SKM-1 (cell line): ENCODE data around the gene SUPT3H.

Experiments
- DNase-seq: peaks from one replicate; lab custom pipeline; 2025; ENCODE audit not compliant: unreplicated experiment; lab: John Stamatoyannopoulos, UW

The SUPT3H gene

DNA sequence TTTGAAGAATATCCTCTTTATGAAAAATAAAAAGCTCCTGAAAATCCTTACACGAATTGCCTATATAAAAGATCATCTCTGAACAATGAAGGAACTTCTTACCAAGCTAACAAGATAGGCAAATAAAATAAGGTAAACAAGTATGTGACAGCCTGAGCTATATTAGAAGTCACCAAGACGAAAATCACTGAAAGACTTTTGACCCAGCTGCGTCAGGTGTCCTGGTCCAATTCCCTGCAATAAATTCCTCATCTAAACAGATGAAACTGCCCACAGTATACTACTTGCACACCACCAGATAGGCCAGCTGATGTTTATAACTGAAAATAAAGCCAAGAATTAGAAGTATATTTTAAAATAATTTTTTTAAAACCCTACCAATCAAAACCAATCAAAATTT is 117.0 kb downstream of the SUPT3H start:
- DNase-seq = no peak

GRCh38 chr6:45256697-45257695 is 120.7 kb downstream of the SUPT3H start:
- DNase-seq = no peak

DNA sequence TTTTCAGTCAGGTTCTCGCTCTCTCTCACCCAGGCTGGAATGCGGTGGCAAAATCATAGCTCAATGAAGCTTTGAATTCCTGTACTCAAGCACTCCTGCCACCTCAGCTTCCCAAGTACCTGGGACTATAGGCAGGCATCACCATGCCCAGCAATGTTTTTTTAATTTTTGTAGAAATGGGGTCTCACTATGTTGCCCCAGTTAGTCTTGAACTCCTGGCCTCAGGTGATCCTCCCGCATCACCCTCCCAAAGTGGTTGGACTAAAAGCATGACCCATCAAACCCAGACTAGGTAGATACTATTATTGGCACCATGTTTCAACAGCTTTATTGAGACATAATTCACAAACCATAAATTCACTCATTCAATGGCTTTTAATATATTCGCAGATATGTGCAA is 122.3 kb downstream of the SUPT3H start:
- no peak for DNase-seq

GRCh38 chr6:45254253-45254652 is 123.5 kb downstream of the SUPT3H start:
- DNase-seq = no peak

DNA sequence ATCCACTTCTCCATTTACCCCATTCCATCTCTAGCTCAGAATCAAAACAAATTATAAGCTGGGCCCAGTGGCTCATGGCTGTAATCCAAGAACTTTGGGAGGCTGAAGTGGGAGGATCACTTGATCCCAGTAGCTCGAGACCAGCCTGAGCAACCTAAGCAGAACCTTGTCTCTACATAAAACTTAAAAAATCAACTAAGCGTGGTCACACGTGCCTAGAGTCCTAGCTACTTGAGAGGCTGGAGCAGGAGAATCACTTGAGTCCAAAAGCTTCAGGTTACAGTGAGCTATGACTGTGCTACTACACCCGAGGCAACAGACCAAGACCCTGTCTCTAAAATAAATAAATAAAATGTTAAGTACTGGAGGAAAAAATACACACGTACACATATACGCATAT is 124.3 kb downstream of the SUPT3H start:
- DNase-seq = no peak

GRCh38 chr6:45231660-45232059 is 146.1 kb downstream of the SUPT3H start:
- DNase-seq = no peak

GRCh38 chr6:45229416-45229815 is 148.3 kb downstream of the SUPT3H start:
- no peak for DNase-seq

DNA sequence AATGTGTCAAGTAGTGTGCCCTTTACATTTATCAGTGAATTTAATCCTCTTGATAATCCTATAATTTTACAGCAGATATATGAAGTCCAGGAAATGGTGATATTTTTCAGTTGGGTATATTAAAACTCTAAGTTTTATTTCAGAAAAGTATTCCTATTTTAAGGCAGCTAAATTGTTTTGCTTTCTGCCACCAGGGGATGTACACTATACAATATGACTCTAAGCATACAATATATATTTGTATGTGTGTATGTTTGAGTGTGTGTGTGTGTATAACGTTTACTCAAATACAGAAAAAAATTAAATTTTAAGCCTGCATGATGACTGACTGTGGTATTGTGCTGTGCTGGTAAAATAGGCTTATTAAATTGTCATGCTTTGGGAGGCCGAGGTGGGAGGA is 151.7 kb downstream of the SUPT3H start:
- no peak for DNase-seq

DNA sequence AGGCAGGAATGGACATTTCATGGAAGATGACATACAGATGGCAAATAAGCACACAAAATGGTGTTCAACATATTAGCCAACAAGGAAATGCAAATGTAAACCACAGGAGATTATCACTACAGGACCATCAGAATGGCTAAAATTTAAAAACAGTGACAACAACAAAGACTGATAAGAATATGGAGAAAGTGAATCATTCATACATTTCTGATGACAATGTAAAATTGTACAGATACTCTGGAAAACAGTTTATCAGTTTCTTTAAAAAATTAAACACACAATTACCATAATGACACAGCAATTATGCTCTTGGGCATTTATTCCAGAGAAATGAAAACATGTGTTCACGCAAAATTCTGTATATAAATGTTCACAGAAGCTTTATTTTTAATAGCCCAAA is 155.4 kb downstream of the SUPT3H start:
- DNase-seq = no peak

DNA sequence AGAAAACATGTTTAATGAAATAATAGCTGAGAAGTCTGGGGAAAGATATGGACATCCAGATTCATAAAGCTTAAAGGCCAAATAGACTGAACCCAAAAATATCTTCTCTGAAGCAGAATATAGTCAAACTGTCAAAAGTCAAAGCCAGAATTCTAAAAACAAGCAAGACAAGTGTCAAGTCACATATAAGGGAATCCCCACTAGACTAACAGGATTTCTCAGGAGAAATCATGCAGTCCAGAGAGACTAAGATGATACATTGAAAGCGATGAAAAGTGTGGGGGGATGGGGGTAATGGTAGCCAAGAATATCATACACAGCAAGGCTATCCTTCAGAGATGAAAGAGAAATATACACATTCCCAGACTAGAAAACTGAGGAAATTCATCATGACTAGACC is 162.0 kb downstream of the SUPT3H start:
- no peak for DNase-seq

GRCh38 chr6:45212976-45213375 is 164.8 kb downstream of the SUPT3H start:
- DNase-seq = no peak

GRCh38 chr6:45209762-45210161 is 168.0 kb downstream of the SUPT3H start:
- DNase-seq = no peak

GRCh38 chr6:45206793-45207492 is 170.8 kb downstream of the SUPT3H start:
- DNase-seq = no peak

DNA sequence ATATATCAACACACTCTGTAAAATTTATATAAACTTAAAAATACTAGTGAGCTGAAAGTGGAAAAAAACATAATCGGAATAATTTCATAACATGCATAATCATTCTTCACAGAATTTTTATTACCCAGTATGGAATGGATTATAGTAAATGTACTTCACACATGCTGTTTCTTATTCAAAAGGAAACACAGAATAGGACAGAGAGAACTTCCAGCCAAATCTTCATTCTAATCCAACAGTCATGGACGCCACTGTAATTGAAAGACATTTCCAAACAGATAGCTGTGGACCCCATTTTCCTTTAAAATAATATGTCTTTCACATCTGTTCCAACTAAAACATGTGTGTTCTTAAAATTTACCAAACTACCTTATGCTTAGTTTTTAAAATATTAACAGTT is 176.2 kb downstream of the SUPT3H start:
- no peak for DNase-seq

DNA sequence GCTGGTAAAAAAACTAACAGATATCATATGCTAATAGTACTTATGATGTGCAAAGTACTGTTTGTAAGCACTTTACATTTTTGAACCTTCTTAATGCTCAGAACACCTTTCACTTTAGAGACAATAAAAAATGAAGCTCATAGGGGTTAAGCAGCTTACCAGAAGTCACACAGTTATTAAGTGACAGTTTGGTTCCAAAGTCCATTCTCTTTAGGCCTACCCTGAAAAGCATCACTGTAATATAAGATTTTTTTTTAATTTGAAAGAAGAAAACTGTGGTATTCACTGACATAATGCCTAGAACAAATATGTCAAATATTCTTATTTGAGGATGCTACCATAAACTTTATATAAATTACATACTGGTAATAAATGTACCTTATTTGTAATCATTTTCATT is 177.2 kb downstream of the SUPT3H start:
- DNase-seq = no peak

DNA sequence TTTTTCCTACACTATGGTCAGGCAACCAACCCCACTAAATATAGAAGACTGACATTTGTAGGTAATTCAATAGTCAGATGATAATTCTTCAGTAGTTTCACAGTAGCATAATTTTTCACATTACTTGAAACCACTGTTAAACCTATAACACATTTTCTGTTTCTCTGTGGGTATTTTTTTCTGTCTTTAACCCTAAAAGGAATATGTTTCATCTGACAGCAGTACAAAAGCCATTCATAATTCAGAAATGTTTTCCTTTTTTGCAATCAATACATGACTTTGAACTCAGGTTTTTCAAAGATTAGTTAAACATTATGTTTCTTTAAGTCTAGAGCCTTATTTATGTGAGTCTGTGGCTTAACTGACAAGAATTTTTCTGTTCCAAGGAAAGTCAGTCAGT is 178.2 kb downstream of the SUPT3H start:
- DNase-seq = no peak

- no peak for DNase-seq
Measured at GRCh38 chr6:45196121-45196520, 181.6 kb downstream of the SUPT3H start.

DNA sequence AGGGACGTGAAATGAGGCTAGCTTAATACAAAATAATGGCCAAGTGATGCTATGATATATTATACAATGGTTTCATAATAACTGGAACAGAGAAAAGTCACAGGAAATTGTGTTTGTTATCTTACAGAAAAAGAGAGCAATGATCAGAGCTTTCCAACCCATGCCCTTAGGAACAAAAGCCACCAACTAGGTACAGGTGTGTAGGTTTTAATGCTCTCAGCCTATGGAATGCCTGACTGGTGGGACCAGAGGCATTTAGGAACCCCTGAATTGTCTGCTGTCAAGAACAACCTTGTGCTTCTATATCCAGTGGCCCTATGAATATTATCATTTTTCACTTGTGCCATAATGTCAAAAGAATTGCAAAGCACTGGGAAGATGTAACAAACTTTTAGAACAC is 182.6 kb downstream of the SUPT3H start:
- DNase-seq = no peak

DNA sequence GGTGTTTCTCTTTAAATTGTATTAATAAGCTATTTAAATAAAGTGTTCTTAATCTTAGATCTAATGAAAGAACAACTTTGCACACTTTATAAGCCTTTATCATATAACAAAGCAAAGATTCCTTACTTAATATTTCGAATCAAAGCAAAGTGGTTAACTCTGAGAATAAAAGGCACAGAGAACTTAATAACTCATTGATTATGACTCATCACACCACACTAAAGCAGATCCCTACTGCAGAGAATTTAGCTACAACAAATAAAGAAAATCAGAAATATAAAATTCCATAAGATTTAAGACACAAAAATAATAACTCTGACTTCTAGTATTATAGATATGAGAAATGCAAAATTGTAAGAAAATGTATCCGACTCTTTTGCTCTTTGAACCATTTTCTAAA is 185.2 kb downstream of the SUPT3H start:
- no peak for DNase-seq

GRCh38 chr6:45191414-45191813 is 186.3 kb downstream of the SUPT3H start:
- no peak for DNase-seq

GRCh38 chr6:45187836-45188235 is 189.9 kb downstream of the SUPT3H start:
- no peak for DNase-seq
